ENCODE measurements around the gene CLEC18C. TPM values are rescaled to one million over a fixed set of nuclear protein-coding genes. Genes with fewer than 3 reads are reported as not detected.
"Not testable (repeated sequence)": the region's sequence is repeated elsewhere in the genome, so short reads cannot be mapped to it uniquely, and the experiment has no call there.

The CLEC18C gene
- 0.32 and 0.39 TPM in 2 replicates for total RNA-seq

- intact Hi-C loops (cut with micrococcal nuclease); DNase-seq (ENCODE audit: low spot score); H3K27me3 Mint-ChIP-seq (ENCODE audit: low read depth); H3K9me3 Mint-ChIP-seq; H3K4me1 Mint-ChIP-seq (ENCODE audit: low read depth); H3K4me3 Mint-ChIP-seq (ENCODE audit: low read depth); H3K27ac Mint-ChIP-seq; H3K36me3 Mint-ChIP-seq (ENCODE audit: low read depth): not testable (repeated sequence)
Measured at GRCh38 chr16:70173212-70173837, at the start of gene CLEC18C. Gene CLEC18C (plus strand): TSS chr16:70173787. CDS start chr16:70174279, 492 bp downstream.

DNA sequence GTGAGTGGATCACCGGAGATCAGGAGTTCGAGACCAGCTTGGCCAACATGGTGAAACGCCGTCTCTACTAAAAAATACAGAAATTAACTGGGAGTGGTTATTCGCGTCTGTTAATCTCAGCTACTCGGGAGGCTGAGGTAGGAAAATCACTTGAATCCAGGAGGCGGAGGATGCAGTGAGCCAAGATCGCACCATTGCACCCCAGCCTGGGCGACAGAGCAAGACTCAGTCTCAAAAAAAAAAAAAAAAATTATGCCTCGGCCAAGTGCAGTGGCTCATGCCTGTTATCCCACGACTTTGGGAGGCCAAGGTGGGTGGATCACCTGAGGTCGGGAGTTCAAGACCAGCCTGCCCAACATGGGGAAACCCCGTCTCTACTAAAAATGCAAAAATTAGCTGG, 49.8 kb upstream of the CLEC18C start:
- H3K9me3 Mint-ChIP-seq; H3K27me3 Mint-ChIP-seq (ENCODE audit: low read depth); DNase-seq (ENCODE audit: low spot score); intact Hi-C loops (cut with micrococcal nuclease); H3K4me1 Mint-ChIP-seq (ENCODE audit: low read depth); H3K4me3 Mint-ChIP-seq (ENCODE audit: low read depth); H3K27ac Mint-ChIP-seq: not testable (repeated sequence)
- H3K36me3 Mint-ChIP-seq (ENCODE audit: low read depth), result peaks cover 51% of the 10 kb centered on the region

DNA sequence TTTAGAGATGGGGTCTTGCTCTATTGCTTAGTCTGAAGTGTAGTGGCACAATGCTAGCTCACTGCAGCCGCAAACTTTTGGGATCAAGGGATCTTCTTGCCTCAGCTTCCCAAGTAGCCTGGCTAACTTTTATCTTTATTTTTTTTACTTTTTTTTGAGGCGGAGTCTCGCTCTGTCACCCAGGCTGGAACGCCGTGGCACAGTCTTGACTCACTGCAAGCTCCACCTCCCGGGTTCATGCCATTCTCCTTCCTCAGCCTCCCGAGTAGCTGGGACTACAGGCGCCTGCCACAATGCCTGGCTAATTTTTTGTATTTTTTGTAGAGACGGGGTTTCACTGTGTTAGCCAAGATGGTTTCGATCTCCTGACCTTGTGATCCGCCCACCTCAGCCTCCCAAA, 47.4 kb upstream of the CLEC18C start:
- H3K36me3 Mint-ChIP-seq (ENCODE audit: low read depth), result peaks cover 62% of the 10 kb centered on the region
- H3K9me3 Mint-ChIP-seq; DNase-seq (ENCODE audit: low spot score); H3K27me3 Mint-ChIP-seq (ENCODE audit: low read depth); H3K27ac Mint-ChIP-seq; H3K4me1 Mint-ChIP-seq (ENCODE audit: low read depth); intact Hi-C loops (cut with micrococcal nuclease); H3K4me3 Mint-ChIP-seq (ENCODE audit: low read depth): not testable (repeated sequence)

DNA sequence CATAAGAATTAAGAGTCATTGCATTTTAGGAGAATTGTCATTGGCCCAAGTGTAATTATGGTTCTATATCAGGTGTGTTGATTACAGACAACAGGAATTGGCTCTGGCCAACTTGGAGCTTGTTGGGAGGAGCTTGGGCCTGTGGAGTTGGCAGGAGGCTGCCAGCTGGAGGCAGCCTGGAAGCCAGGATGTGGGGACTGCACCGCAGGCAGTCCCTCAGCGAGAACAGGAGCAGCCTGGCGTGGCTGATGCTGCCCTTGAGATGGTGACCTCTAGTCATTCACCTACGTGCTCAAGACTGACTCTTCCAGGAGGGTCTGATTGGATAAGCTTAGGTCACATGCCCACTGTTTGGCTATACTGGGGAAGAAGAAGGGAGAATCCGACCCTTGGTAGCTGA, 45.9 kb upstream of the CLEC18C start:
- H3K27me3 Mint-ChIP-seq (ENCODE audit: low read depth); H3K27ac Mint-ChIP-seq; H3K9me3 Mint-ChIP-seq; H3K4me1 Mint-ChIP-seq (ENCODE audit: low read depth); intact Hi-C loops (cut with micrococcal nuclease); DNase-seq (ENCODE audit: low spot score); H3K4me3 Mint-ChIP-seq (ENCODE audit: low read depth): not testable (repeated sequence)
- H3K36me3 Mint-ChIP-seq (ENCODE audit: low read depth), result peaks cover 64% of the 10 kb centered on the region

DNA sequence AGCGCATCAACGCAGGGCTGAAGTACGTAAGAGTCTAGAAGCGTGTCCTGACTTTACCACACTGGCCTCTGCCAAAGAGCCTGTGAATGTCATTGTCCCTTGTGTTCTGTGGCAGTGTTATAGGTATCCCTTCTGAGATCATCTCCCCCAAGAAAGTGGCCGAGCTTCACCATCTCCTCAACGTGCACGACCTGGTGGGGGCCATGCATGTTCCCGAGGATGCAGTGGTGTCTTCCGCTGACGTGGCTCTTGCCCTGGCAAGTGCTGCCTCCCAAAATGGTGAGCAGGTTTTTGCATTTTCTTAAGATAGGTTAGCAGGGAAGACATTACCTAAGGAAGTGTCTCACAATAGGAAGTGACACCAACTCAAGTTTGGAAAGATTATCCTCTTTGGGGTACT, 44.7 kb upstream of the CLEC18C start:
- H3K4me3 Mint-ChIP-seq (ENCODE audit: low read depth); DNase-seq (ENCODE audit: low spot score); intact Hi-C loops (cut with micrococcal nuclease); H3K9me3 Mint-ChIP-seq; H3K27ac Mint-ChIP-seq; H3K4me1 Mint-ChIP-seq (ENCODE audit: low read depth); H3K27me3 Mint-ChIP-seq (ENCODE audit: low read depth): not testable (repeated sequence)
- H3K36me3 Mint-ChIP-seq (ENCODE audit: low read depth), result peaks cover 66% of the 10 kb centered on the region

GRCh38 chr16:70135796-70136195, 37.8 kb upstream of the CLEC18C start:
- H3K27ac Mint-ChIP-seq; H3K4me1 Mint-ChIP-seq (ENCODE audit: low read depth); intact Hi-C loops (cut with micrococcal nuclease); H3K27me3 Mint-ChIP-seq (ENCODE audit: low read depth); H3K9me3 Mint-ChIP-seq; H3K4me3 Mint-ChIP-seq (ENCODE audit: low read depth); DNase-seq (ENCODE audit: low spot score): not testable (repeated sequence)
- peaks cover 78% of the 10 kb centered on the region for H3K36me3 Mint-ChIP-seq (ENCODE audit: low read depth)

- H3K4me3 Mint-ChIP-seq (ENCODE audit: low read depth); H3K27ac Mint-ChIP-seq; H3K4me1 Mint-ChIP-seq (ENCODE audit: low read depth); DNase-seq (ENCODE audit: low spot score); H3K27me3 Mint-ChIP-seq (ENCODE audit: low read depth); H3K9me3 Mint-ChIP-seq; intact Hi-C loops (cut with micrococcal nuclease): not testable (repeated sequence)
- peaks cover 81% of the 10 kb centered on the region for H3K36me3 Mint-ChIP-seq (ENCODE audit: low read depth)
Measured at GRCh38 chr16:70136595-70136994, 37.0 kb upstream of the CLEC18C start.

GRCh38 chr16:70142739-70143138, 30.8 kb upstream of the CLEC18C start:
- DNase-seq (ENCODE audit: low spot score); H3K9me3 Mint-ChIP-seq; H3K4me3 Mint-ChIP-seq (ENCODE audit: low read depth); H3K27ac Mint-ChIP-seq; H3K4me1 Mint-ChIP-seq (ENCODE audit: low read depth); intact Hi-C loops (cut with micrococcal nuclease); H3K27me3 Mint-ChIP-seq (ENCODE audit: low read depth): not testable (repeated sequence)
- H3K36me3 Mint-ChIP-seq (ENCODE audit: low read depth), result peaks cover 63% of the 10 kb centered on the region

DNA sequence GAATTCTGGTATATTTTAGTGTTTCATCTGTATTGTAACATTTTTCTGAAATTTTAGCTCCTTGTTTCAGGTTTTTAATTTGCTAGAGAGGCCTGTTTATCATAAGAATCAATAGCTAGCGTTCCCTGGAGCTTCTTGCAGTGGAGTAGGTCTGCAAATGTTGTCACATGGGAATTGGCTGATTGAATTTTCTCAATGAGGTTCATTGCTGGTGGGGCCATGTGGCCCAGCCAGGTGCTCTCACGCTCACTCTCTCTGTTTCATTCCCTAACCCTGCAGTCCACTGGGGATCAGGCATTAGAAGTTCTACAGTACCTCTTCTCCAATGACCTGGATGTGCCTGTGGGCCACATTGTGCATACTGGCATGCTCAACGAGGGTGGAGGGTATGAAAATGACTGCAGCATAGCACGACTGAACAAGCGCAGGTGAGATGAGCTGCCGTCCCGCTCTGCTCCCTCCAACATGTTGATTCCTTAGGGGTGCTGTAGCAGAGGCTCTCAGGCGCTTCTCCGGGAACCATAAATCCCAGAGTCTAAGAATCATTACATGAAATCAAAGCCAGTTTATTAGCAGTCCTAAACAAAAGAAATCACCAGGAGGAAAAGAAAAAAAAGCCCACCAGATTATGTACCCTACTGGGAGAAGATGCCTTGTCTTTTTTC, 30.2 kb upstream of the CLEC18C start:
- H3K27me3 Mint-ChIP-seq (ENCODE audit: low read depth); H3K27ac Mint-ChIP-seq; H3K4me3 Mint-ChIP-seq (ENCODE audit: low read depth); H3K4me1 Mint-ChIP-seq (ENCODE audit: low read depth); DNase-seq (ENCODE audit: low spot score); H3K9me3 Mint-ChIP-seq; intact Hi-C loops (cut with micrococcal nuclease): not testable (repeated sequence)
- H3K36me3 Mint-ChIP-seq (ENCODE audit: low read depth), result peaks cover 66% of the 10 kb centered on the region

GRCh38 chr16:70147853-70148252, 25.7 kb upstream of the CLEC18C start:
- H3K27me3 Mint-ChIP-seq (ENCODE audit: low read depth); intact Hi-C loops (cut with micrococcal nuclease); H3K27ac Mint-ChIP-seq; DNase-seq (ENCODE audit: low spot score); H3K4me1 Mint-ChIP-seq (ENCODE audit: low read depth); H3K4me3 Mint-ChIP-seq (ENCODE audit: low read depth); H3K9me3 Mint-ChIP-seq: not testable (repeated sequence)
- H3K36me3 Mint-ChIP-seq (ENCODE audit: low read depth), result peaks cover 66% of the 10 kb centered on the region

DNA sequence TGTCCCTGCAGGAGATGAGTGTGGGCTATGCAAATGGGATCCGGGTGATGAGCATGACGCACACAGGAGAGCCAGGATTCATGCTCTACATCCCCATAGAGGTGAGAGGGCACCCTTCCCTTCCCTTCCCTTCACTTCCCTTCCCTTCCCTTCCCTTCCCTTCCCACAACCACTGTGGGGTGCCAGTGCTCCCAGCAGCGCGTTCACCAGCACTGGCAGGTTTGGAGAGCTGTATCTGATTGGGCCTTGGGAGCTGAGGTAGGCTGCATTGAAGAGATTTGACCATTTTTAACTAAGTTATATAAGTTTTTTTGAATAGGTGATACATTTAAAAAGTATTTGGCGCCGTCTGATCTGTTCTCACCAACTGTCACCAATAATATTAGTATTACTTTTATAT, 25.1 kb upstream of the CLEC18C start:
- intact Hi-C loops (cut with micrococcal nuclease); H3K27me3 Mint-ChIP-seq (ENCODE audit: low read depth); H3K4me3 Mint-ChIP-seq (ENCODE audit: low read depth); H3K4me1 Mint-ChIP-seq (ENCODE audit: low read depth); DNase-seq (ENCODE audit: low spot score); H3K27ac Mint-ChIP-seq; H3K9me3 Mint-ChIP-seq: not testable (repeated sequence)
- H3K36me3 Mint-ChIP-seq (ENCODE audit: low read depth), result peaks cover 68% of the 10 kb centered on the region

- H3K27me3 Mint-ChIP-seq (ENCODE audit: low read depth); H3K4me3 Mint-ChIP-seq (ENCODE audit: low read depth); H3K27ac Mint-ChIP-seq; DNase-seq (ENCODE audit: low spot score); H3K9me3 Mint-ChIP-seq; intact Hi-C loops (cut with micrococcal nuclease); H3K4me1 Mint-ChIP-seq (ENCODE audit: low read depth): not testable (repeated sequence)
- peaks cover 70% of the 10 kb centered on the region for H3K36me3 Mint-ChIP-seq (ENCODE audit: low read depth)
Measured at GRCh38 chr16:70149296-70149695, 24.3 kb upstream of the CLEC18C start.

DNA sequence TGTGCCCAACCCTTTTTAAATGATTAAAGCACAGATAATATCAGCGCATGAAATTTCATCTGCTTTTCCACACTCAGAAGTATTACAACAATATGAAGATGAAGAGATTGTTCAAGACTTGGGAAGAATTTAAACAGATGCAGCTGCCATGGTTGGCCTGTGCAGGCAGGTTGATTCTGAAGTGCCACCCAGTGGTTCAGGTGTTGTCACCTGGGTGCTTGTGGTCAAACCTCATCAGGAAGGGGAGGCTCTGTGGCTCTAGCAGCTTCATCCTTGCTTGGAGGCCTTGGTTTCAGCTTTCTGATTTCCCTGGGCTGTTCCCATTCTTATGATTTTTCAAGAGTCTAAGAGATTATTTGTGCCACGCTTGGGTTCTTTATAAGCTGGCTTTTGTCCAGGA, 22.2 kb upstream of the CLEC18C start:
- Mint-ChIP-seq H3K27me3 (ENCODE audit: low read depth) (no peaks in the 10 kb centered on the region), H3K27ac (no peak overlapping the region), H3K36me3 (ENCODE audit: low read depth) (peaks cover 62% of the 10 kb centered on the region), H3K4me3 (ENCODE audit: low read depth) (no peak overlapping the region), H3K4me1 (ENCODE audit: low read depth) (no peaks in the 10 kb centered on the region), H3K9me3 (no peaks in the 10 kb centered on the region)
- DNase-seq (ENCODE audit: low spot score), result no peak
- intact Hi-C loops (cut with micrococcal nuclease), result no loop called here
